Uterus (tissue), 2 donors: Measurements from ENCODE around the gene PRKAG2.

ENCODE experiments used
- POLR2A ChIP-seq, 2 donors: fragments of 450-650 bp; IDR thresholded peaks; one replicate each; pipeline ENCODE4 v1.6.1; 2016; ENCODE audit warnings: antibody characterized with exemption in 2 of 2, mild to moderate bottlenecking in 1 of 2, moderate library complexity in 1 of 2
- TF ChIP-seq, protein P1 (sequence below), 4 experiments: fragments of 200-600 bp in 2 of 4; fragments of 450-650 bp in 2 of 4; sonication (generic) in 2 of 4; IDR thresholded peaks; one replicate each; pipeline ENCODE4 v1.5.1; 2016 to 2019; ENCODE audit warnings: antibody characterized with exemption in 4 of 4, mild to moderate bottlenecking in 2 of 4, moderate library complexity in 1 of 4

- no peak for TF ChIP-seq POLR2A (IDR thresholded peaks at IDR 0.05)
- TF ChIP-seq, protein P1, sequence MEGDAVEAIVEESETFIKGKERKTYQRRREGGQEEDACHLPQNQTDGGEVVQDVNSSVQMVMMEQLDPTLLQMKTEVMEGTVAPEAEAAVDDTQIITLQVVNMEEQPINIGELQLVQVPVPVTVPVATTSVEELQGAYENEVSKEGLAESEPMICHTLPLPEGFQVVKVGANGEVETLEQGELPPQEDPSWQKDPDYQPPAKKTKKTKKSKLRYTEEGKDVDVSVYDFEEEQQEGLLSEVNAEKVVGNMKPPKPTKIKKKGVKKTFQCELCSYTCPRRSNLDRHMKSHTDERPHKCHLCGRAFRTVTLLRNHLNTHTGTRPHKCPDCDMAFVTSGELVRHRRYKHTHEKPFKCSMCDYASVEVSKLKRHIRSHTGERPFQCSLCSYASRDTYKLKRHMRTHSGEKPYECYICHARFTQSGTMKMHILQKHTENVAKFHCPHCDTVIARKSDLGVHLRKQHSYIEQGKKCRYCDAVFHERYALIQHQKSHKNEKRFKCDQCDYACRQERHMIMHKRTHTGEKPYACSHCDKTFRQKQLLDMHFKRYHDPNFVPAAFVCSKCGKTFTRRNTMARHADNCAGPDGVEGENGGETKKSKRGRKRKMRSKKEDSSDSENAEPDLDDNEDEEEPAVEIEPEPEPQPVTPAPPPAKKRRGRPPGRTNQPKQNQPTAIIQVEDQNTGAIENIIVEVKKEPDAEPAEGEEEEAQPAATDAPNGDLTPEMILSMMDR (IDR thresholded peaks at IDR 0.05): no peak
Observed at GRCh38 chr7:151728286-151728660, 148.6 kb downstream of the PRKAG2 start.
